Ovary (tissue), 9 donors: Measurements from ENCODE around the gene DLD. TPM values are rescaled to one million over a fixed set of nuclear protein-coding genes. Genes with fewer than 3 reads are reported as not detected.

Experiments
- DNase-seq, 5 donors: peaks; one replicate each; pipeline ENCODE4 v3.0.0-alpha.2; 2019 to 2020
- H3K27ac ChIP-seq, 2 donors: fragments of 200-600 bp; one replicate each; pipeline versions ENCODE4 v1.5.1 to v1.8.0; 2019 to 2022
- H3K27me3 ChIP-seq: fragments of 200-600 bp; one replicate; pipeline ENCODE4 v1.8.0; 2022
- H3K36me3 ChIP-seq: fragments of 200-600 bp; sonication (generic); one replicate; pipeline ENCODE4 v1.5.1; 2019
- H3K4me1 ChIP-seq: one replicate; pipeline ENCODE4 v1.8.1; 2013; ENCODE audit warnings: mild to moderate bottlenecking, moderate library complexity; ENCODE audit not compliant: insufficient read depth
- H3K4me3 ChIP-seq: fragments of 200-600 bp; sonication (generic); one replicate; pipeline ENCODE4 v1.5.1; 2017
- H3K9me3 ChIP-seq, 2 donors: fragments of 200-600 bp in 1 of 2; sonication (generic) in 1 of 2; one replicate each; pipeline versions ENCODE4 v1.5.1 to v1.8.1; 2013 to 2019; ENCODE audit warnings: mild to moderate bottlenecking in 1 of 2, moderate library complexity in 1 of 2
- EP300 ChIP-seq: sonication (generic); formaldehyde crosslinking; IDR thresholded peaks from one replicate; pipeline ENCODE4 v1.6.1; 2017; ENCODE audit warnings: antibody characterized with exemption
- POLR2A ChIP-seq: fragments of 450-650 bp; IDR thresholded peaks from one replicate; pipeline ENCODE4 v1.6.1; 2017; ENCODE audit warnings: antibody characterized with exemption, mild to moderate bottlenecking, moderate library complexity
- WGBS, 3 donors: extraction: QIAGEN DNeasy Blood & Tissue Kit in 1 of 3; methylation state at CpG; one replicate each; pipeline versions ENCODE4 v1.1.5 to v1.1.7; 2013 to 2017; 5-methylcytosine and 5-hydroxymethylcytosine counted together
- intact Hi-C, 4 donors: fragments of 100-400 bp; cut with DNase I; formaldehyde crosslinking; loops; one replicate each; pipeline versions ENCODE4 v1.11.0 to v1.15.1; 2022 to 2023
- polyA plus RNA-seq, 2 donors: library from polyadenylated mRNA; stranded (reverse); fragments of 200-250 nt in 1 of 2; fragments of 350-450 nt in 1 of 2; fragmentation: Illumina TruSeq in 1 of 2; extraction: RNeasy Lipid Tissue Mini Kit (QIAGEN cat#74804) in 1 of 2; gene quantifications; one replicate each; pipeline ENCODE4 v1.2.3, GENCODE V29; 2013 to 2014
- total RNA-seq, 7 donors: library from RNA; depleted of rRNA in 2 of 7; stranded (reverse); fragments of >200 nt in 2 of 7; fragmentation: NEBNext Ultra II Directional in 3 of 7; extraction: Animal tissue kit (Norgen Biotek cat#: 25700) in 3 of 7; gene quantifications; one replicate each; pipeline versions ENCODE4 v1.1.0 to v1.2.4, GENCODE V29; 2016 to 2023
- TF ChIP-seq, protein P1 (sequence below), 3 donors: fragments of 450-650 bp in 2 of 3; fragments of 200-600 bp in 1 of 3; IDR thresholded peaks; one replicate each; pipeline versions ENCODE4 v1.5.1 to v1.8.0; 2016 to 2022; ENCODE audit warnings: antibody characterized with exemption in 3 of 3, mild to moderate bottlenecking in 1 of 3
- donor health status: DM: no; HTN: no; CAD: no; lungs with moderate emphysema.
- donor health status: DM: no; HTN: no; CAD: no.
- donor health status: Bipolar disorder and iron deficiency.
- donor health status: DM: yes; HTN: yes; CAD: no.
- donor health status: DM: no; HTN: no; CAD: no.
- donor health status: DM: yes; HTN: yes; CAD: no.

The DLD gene
- total and polyA plus RNA-seq, 9 donors = 35.4 to 92.9 (median 49.7) TPM

DNA sequence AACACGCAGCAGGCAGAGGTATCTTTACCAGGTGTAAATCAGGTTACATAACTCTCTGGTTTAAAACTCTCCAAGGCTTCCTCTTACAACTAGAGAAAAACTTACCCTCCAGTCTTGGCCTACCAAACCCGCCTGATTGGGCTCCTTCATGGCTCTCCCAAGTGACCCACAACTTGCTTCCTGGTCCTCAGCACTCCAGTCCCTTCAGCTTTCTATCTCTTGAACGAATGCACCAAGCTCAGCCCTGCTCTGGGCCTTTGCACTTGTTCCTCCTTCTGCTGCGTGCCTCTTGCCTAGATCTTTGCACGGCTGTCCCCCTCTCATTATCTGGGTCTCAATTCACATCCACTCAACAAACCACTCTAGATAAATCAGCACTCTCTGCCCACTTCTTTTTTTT lies 32.7 kb upstream of the DLD start:
- intact Hi-C loops = loop anchor here in 1 of 4 donors (10.0 kb wide), 1 partner anchor 63 kb away; no protein-coding TSS in a partner anchor
- H3K4me1 ChIP-seq = peaks cover 9% of the 10 kb centered on the region
- peak overlapping the region in 1 of 2 donors; percentile 45 for H3K27ac ChIP-seq
- H3K36me3 ChIP-seq = no peaks in the 10 kb centered on the region
- TF ChIP-seq, protein P1, sequence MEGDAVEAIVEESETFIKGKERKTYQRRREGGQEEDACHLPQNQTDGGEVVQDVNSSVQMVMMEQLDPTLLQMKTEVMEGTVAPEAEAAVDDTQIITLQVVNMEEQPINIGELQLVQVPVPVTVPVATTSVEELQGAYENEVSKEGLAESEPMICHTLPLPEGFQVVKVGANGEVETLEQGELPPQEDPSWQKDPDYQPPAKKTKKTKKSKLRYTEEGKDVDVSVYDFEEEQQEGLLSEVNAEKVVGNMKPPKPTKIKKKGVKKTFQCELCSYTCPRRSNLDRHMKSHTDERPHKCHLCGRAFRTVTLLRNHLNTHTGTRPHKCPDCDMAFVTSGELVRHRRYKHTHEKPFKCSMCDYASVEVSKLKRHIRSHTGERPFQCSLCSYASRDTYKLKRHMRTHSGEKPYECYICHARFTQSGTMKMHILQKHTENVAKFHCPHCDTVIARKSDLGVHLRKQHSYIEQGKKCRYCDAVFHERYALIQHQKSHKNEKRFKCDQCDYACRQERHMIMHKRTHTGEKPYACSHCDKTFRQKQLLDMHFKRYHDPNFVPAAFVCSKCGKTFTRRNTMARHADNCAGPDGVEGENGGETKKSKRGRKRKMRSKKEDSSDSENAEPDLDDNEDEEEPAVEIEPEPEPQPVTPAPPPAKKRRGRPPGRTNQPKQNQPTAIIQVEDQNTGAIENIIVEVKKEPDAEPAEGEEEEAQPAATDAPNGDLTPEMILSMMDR (IDR thresholded peaks at IDR 0.05) = no peak
- TF ChIP-seq POLR2A (no peak), EP300 (no peak)
- DNase-seq = no peak
- no peak overlapping the region for H3K4me3 ChIP-seq
- no peaks in the 10 kb centered on the region for H3K9me3 ChIP-seq
- no peaks in the 10 kb centered on the region for H3K27me3 ChIP-seq
- 86 to 89% (median 88%) methylated on average over 5 of the region's 5 CpGs for WGBS, 3 donors

DNA sequence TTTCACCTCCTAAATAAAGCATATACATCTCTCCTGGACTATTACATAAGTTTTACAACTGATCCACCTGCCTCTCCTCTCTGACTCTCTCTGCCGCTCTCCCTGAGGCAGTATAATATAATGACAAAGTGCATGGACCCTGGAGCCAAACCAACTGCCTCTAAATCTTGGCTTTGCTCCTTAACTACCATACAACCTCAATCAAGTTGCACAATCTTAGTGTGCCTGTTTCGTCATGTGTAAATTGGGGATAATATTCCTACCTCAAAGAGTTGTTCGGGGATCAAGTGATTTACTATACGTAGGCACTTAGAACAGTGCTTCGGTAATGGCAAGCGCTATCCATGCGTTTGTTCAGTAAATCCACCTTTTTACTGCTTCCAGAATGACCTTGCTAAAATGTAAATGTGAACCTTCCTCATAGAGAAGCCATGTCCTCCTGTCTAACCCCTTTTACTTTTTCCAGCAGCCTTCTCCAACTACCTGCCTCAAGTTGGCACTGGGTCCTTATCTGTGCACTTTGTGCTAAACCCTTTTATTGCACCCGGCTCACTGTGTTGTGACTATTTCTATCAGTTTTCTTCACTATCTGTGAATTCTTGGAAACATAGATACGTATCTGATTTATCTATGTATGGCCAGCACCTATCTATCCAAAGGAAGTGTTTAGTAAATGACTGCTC lies 30.6 kb upstream of the DLD start:
- intact Hi-C loops = no loop called here
- TF ChIP-seq EP300 (no peak), POLR2A (no peak)
- TF ChIP-seq, protein P1 (IDR thresholded peaks at IDR 0.05) = no peak
- Histone ChIP-seq H3K4me1 (peaks cover 9% of the 10 kb centered on the region), H3K9me3 (no peaks in the 10 kb centered on the region), H3K36me3 (no peaks in the 10 kb centered on the region), H3K27me3 (no peaks in the 10 kb centered on the region), H3K27ac (no peak overlapping the region), H3K4me3 (no peak overlapping the region)
- 88 to 94% (median 93%) methylated on average over 9 of the region's 9 CpGs for WGBS, 3 donors
- DNase-seq = no peak

DNA sequence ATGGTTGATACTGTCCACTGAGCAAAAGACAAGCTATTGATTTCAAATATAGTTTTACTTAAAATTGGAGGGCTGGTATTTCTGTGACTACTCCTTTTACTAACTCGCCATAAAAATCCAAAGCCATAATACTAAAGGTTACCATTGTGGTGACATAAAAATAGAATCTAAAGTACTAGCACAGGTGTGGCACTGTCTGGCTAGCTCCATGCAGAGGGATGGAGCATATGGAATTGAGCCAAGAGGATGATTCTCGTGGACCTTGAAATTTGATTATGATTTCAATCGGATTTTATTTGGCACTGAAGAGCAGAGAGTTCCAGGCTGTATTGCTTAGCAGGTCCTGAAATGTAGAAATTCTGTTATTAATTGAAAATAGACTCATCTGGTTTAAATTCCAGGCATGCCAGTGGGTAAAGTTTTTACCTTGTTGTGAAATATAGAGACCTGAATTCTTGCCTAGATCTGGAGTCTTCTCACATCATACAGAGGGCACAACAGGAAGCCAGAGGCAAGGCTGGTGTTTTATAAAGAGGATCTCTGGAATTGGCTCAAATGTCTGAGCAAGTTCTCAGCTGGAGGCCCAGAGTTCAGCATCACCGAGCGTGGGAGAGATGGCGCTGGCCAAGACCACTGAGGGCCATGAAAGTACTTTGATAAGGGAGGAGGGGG lies 29.9 kb upstream of the DLD start:
- Histone ChIP-seq H3K4me3 (no peak overlapping the region), H3K27ac (no peak overlapping the region), H3K4me1 (peaks cover 9% of the 10 kb centered on the region), H3K36me3 (no peaks in the 10 kb centered on the region), H3K9me3 (no peaks in the 10 kb centered on the region), H3K27me3 (no peaks in the 10 kb centered on the region)
- intact Hi-C loops = no loop called here
- TF ChIP-seq EP300 (no peak), POLR2A (no peak)
- TF ChIP-seq, protein P1 (IDR thresholded peaks at IDR 0.05) = no peak
- 33 to 47% (median 46%) methylated on average over 6 of the region's 6 CpGs for WGBS, 3 donors
- no peak for DNase-seq

DNA sequence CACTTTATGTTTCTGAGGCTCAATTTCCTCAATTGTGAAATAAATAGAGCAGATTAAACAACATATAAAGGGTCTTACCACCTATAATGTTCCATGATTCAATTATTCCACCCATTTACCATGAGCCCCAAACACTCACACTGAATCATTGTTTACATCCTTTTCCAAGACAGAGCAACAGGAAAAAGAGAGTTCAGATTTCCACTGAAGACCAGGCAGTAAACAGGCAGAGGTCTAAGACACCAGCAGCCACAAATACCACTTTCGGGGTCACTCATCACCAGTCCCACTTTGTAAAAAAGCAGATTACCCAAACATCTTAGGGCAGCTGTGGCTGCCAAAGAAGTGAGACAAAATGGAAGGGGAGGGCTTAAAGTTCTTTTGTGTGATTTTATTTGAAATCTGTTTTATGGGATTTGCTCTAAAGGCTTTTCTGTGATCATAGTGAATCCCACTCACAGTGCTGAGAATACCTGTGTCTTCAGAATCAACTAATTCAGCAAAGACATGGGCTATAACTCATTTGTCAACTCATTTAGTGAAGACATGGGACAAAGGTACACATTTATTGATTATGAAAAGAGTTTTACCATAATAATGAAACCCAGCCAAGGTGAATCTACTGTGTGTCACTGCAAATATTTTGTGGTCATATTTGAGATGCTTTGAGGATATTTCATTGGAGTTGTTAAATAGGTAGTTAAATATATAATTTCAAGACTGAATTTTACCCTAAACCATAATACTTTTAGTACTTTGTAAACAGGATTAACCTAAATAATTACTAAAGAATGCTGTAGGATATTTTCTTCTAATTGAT lies 24.8 kb upstream of the DLD start:
- no peaks in the 10 kb centered on the region for H3K9me3 ChIP-seq
- TF ChIP-seq, protein P1 (IDR thresholded peaks at IDR 0.05) = no peak
- no peak for TF ChIP-seq POLR2A
- TF ChIP-seq EP300 = no peak
- intact Hi-C loops = no loop called here
- no peaks in the 10 kb centered on the region for H3K27me3 ChIP-seq
- H3K4me1 ChIP-seq = no peaks in the 10 kb centered on the region
- WGBS, 3 donors = 80 to 92% (median 88%) methylated on average over 1 of the region's 1 CpG
- no peak for DNase-seq
- no peak overlapping the region for H3K4me3 ChIP-seq
- no peak overlapping the region for H3K27ac ChIP-seq
- no peaks in the 10 kb centered on the region for H3K36me3 ChIP-seq
